Measurements from ENCODE around the gene ACP3.
"Not testable (repeated sequence)": the region's sequence is repeated elsewhere in the genome, so short reads cannot be mapped to it uniquely, and the experiment has no call there.

The ACP3 gene

GRCh38 chr3:132368515-132368914 lies 51.3 kb downstream of the ACP3 start:
- no peak for DNase-seq (ENCODE audit: low spot score)

GRCh38 chr3:132368962-132369361 lies 51.8 kb downstream of the ACP3 start:
- DNase-seq (ENCODE audit: low spot score), result peak; percentile 15

GRCh38 chr3:132376945-132377354 lies 59.7 kb downstream of the ACP3 start:
- not testable (repeated sequence) for DNase-seq (ENCODE audit: low spot score)

GRCh38 chr3:132378048-132378762 lies 61.0 kb downstream of the ACP3 start:
- no peak for DNase-seq (ENCODE audit: low spot score)

GRCh38 chr3:132378846-132379245 lies 61.6 kb downstream of the ACP3 start:
- no peak for DNase-seq (ENCODE audit: low spot score)

- no peak for DNase-seq (ENCODE audit: low spot score)
Observed at GRCh38 chr3:132380920-132381319, 63.7 kb downstream of the ACP3 start.

- DNase-seq (ENCODE audit: low spot score), result no peak
Observed at GRCh38 chr3:132381348-132381944, 64.2 kb downstream of the ACP3 start.

- DNase-seq (ENCODE audit: low spot score), result no peak
Observed at GRCh38 chr3:132382267-132382666, 65.1 kb downstream of the ACP3 start.

GRCh38 chr3:132382688-132383194 lies 65.5 kb downstream of the ACP3 start:
- DNase-seq (ENCODE audit: low spot score), result no peak

GRCh38 chr3:132386259-132386658 lies 69.1 kb downstream of the ACP3 start:
- DNase-seq (ENCODE audit: low spot score), result no peak

- not testable (repeated sequence) for DNase-seq (ENCODE audit: low spot score)
Observed at GRCh38 chr3:132392675-132393074, 75.5 kb downstream of the ACP3 start.

- DNase-seq (ENCODE audit: low spot score), result no peak
Observed at GRCh38 chr3:132394320-132394719, 77.1 kb downstream of the ACP3 start.

- DNase-seq (ENCODE audit: low spot score), result no peak
Observed at GRCh38 chr3:132395126-132395525, 77.9 kb downstream of the ACP3 start.

GRCh38 chr3:132396255-132396654 lies 79.0 kb downstream of the ACP3 start:
- no peak for DNase-seq (ENCODE audit: low spot score)

- not testable (repeated sequence) for DNase-seq (ENCODE audit: low spot score)
Observed at GRCh38 chr3:132396776-132397175, 79.6 kb downstream of the ACP3 start.

- peak; percentile 71 for DNase-seq (ENCODE audit: low spot score)
Observed at GRCh38 chr3:132399054-132399929, 82.1 kb downstream of the ACP3 start.

GRCh38 chr3:132401255-132401654 lies 84.0 kb downstream of the ACP3 start:
- no peak for DNase-seq (ENCODE audit: low spot score)

- DNase-seq (ENCODE audit: low spot score), result no peak
Observed at GRCh38 chr3:132404276-132404675, 87.1 kb downstream of the ACP3 start.

GRCh38 chr3:132405188-132405587 lies 88.0 kb downstream of the ACP3 start:
- DNase-seq (ENCODE audit: low spot score), result no peak

GRCh38 chr3:132405609-132406299 lies 88.5 kb downstream of the ACP3 start:
- no peak for DNase-seq (ENCODE audit: low spot score)

GRCh38 chr3:132406587-132406986 lies 89.4 kb downstream of the ACP3 start:
- DNase-seq (ENCODE audit: low spot score), result no peak

- DNase-seq (ENCODE audit: low spot score), result no peak
Observed at GRCh38 chr3:132407025-132407424, 89.8 kb downstream of the ACP3 start.
